GM12892 (cell line): Measurements from ENCODE around the gene ZNF776.

Experiments
- POLR2A ChIP-seq: IDR thresholded peaks from 2 replicates; pipeline ENCODE4 v1.6.1; 2011; ENCODE audit warnings: low read depth, low read length, control low read depth
- POLR2AphosphoS5 ChIP-seq: IDR thresholded peaks from 2 replicates; pipeline ENCODE4 v1.6.1; 2011; ENCODE audit warnings: low read depth, low read length, control low read depth

DNA sequence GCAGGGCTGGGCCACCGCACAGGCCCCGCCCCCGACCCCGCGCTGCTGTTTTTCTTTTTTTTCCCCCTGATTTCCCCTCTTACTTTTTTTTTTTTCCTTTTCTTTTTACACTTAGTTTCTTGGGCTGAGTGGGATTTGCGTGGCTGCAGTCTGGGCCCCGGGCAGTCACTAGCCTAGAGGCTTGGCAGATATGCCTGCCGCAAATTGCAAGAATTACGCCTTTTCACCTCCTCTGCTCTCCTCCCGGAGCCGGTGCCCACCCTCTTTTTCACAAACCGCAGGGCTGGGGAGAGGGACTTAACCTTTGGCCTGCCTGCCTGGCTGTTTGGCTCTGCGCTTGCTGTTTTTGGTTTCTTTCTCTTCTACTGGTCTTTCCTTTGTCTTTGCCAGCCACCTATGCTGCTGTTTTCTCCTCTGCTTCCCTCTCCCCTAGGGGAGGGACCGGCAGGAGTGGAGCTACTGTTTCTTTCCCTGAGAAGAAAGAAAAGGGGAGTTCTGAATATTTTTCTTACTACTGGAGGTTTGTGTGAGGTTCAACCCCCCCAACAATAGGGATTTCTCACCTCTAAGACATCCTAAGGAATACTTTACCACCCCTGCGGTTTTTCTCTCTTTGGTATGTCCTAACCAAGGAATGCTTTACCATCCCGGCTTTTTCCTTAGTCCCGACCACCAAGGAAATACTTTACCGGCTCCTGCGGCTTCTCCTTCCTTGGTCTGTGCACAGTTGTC lies 57.1 kb downstream of the ZNF776 start:
- TF ChIP-seq POLR2AphosphoS5 (no peak), POLR2A (no peak)
